ENCODE results near the gene CLCNKA. TPM values are rescaled to one million over a fixed set of nuclear protein-coding genes. Genes with fewer than 3 reads are reported as not detected.
"Not testable (repeated sequence)": the region's sequence is repeated elsewhere in the genome, so short reads cannot be mapped to it uniquely, and the experiment has no call there.

Gene CLCNKA
- total RNA-seq, 1 experiment from 2014 or later, result not detected

- no peak overlapping the region for H3K9ac ChIP-seq (ENCODE audit: low read length)
- no peaks in the 10 kb centered on the region for H3K9me2 ChIP-seq (replicated peaks; ENCODE audit: low read length)
- intact Hi-C loops (cut with micrococcal nuclease), result no loop called here
- no peaks in the 10 kb centered on the region for H3K27me3 ChIP-seq (ENCODE audit: low read length)
- BruUV-seq (replicated peaks), result no TSS peak
- no peak overlapping the region for H3K4me2 ChIP-seq (ENCODE audit: low read length)
- no peaks in the 10 kb centered on the region for H3K9me3 ChIP-seq (ENCODE audit: low read length)
- H3K36me3 ChIP-seq (ENCODE audit: low read depth, low read length), result no peaks in the 10 kb centered on the region
- no peak for DNase-seq
- H2AFZ ChIP-seq (ENCODE audit: low read length), result no peak overlapping the region
- H3K4me1 ChIP-seq (ENCODE audit: insufficient read depth, low read length), result no peaks in the 10 kb centered on the region
- H3K4me3 ChIP-seq (ENCODE audit: low read length), result no peak overlapping the region
- no peak overlapping the region for H3K27ac ChIP-seq (ENCODE audit: low read length)
- H4K20me1 ChIP-seq (ENCODE audit: low read length), result no peaks in the 10 kb centered on the region
- TF ChIP-seq CTCF (conservative IDR thresholded peaks at IDR 0.05; ENCODE audit: low read depth, low read length), result no peak
- POLR2A ChIA-PET (ENCODE audit: unreplicated experiment), result no interaction called here
- H3F3A ChIP-seq (ENCODE audit: low read length, unreplicated experiment), result no peaks in the 10 kb centered on the region
- H3K79me2 ChIP-seq (ENCODE audit: low read length), result no peaks in the 10 kb centered on the region
- CTCF ChIA-PET, result no interaction called here
- no peak for ATAC-seq
These were observed 20.3 kb downstream of the CLCNKA start for GRCh38 chr1:16042096-16042495.

GRCh38 chr1:16042654-16043053 lies 20.8 kb downstream of the CLCNKA start:
- H3K4me3 ChIP-seq (ENCODE audit: low read length); H3F3A ChIP-seq (ENCODE audit: low read length, unreplicated experiment); H3K79me2 ChIP-seq (ENCODE audit: low read length); H3K27ac ChIP-seq (ENCODE audit: low read length); H2AFZ ChIP-seq (ENCODE audit: low read length); H3K9me2 ChIP-seq (replicated peaks; ENCODE audit: low read length); CTCF ChIA-PET; BruUV-seq (replicated peaks); POLR2A ChIA-PET (ENCODE audit: unreplicated experiment); H3K4me1 ChIP-seq (ENCODE audit: insufficient read depth, low read length); H3K9me3 ChIP-seq (ENCODE audit: low read length); H3K9ac ChIP-seq (ENCODE audit: low read length); H3K4me2 ChIP-seq (ENCODE audit: low read length); H3K27me3 ChIP-seq (ENCODE audit: low read length); DNase-seq; H4K20me1 ChIP-seq (ENCODE audit: low read length); intact Hi-C loops (cut with micrococcal nuclease); H3K36me3 ChIP-seq (ENCODE audit: low read depth, low read length): not testable (repeated sequence)
- peak; percentile 11; the same call in 1 of the 2 replicates for ATAC-seq

GRCh38 chr1:16043521-16043920 lies 21.7 kb downstream of the CLCNKA start, which contains the start of gene CLCNKB:
Gene CLCNKB, plus strand, starts transcription at chr1:16043782. Its CDS starts 711 bp downstream, at chr1:16044493.
- H3K36me3 ChIP-seq (ENCODE audit: low read depth, low read length), result no peaks in the 10 kb centered on the region
- H3K27ac ChIP-seq (ENCODE audit: low read length), result no peak within 1 kb of the TSS
- no peak for TF ChIP-seq EZH2phosphoT487 (IDR thresholded peaks at IDR 0.05; ENCODE audit: borderline replicate concordance, low read length)
- no peak for TF ChIP-seq EZH2 (IDR thresholded peaks at IDR 0.05; ENCODE audit: low read length, unreplicated experiment)
- TF ChIP-seq CTCF (conservative IDR thresholded peaks at IDR 0.05; ENCODE audit: low read depth, low read length), result no peak
- ChIA-PET CTCF (interaction anchor here (0.5 kb wide), 1 partner anchor 17 kb away, joined by 3 read pairs; no protein-coding TSS in a partner anchor), POLR2A (ENCODE audit: unreplicated experiment) (interaction anchor here (0.7 kb wide), 1 partner anchor 10 kb away, joined by 4 read pairs; no protein-coding TSS in a partner anchor)
- DNase-seq (no peak), ATAC-seq (no peak)
- H4K20me1 ChIP-seq (ENCODE audit: low read length), result no peaks in the 10 kb centered on the region
- no peaks in the 10 kb centered on the region for H3F3A ChIP-seq (ENCODE audit: low read length, unreplicated experiment)
- no peak within 1 kb of the TSS for H2AFZ ChIP-seq (ENCODE audit: low read length)
- H3K9me3 ChIP-seq (ENCODE audit: low read length), result no peaks in the 10 kb centered on the region
- no peak within 1 kb of the TSS for H3K4me2 ChIP-seq (ENCODE audit: low read length)
- no peaks in the 10 kb centered on the region for H3K4me1 ChIP-seq (ENCODE audit: insufficient read depth, low read length)
- BruUV-seq (replicated peaks), result no TSS peak
- H3K27me3 ChIP-seq (ENCODE audit: low read length), result no peaks in the 10 kb centered on the region
- no peak within 1 kb of the TSS for H3K4me3 ChIP-seq (ENCODE audit: low read length)
- intact Hi-C loops (cut with micrococcal nuclease), result no loop called here
- H3K79me2 ChIP-seq (ENCODE audit: low read length), result no peaks in the 10 kb centered on the region
- no peak within 1 kb of the TSS for H3K9ac ChIP-seq (ENCODE audit: low read length)
- no peaks in the 10 kb centered on the region for H3K9me2 ChIP-seq (replicated peaks; ENCODE audit: low read length)

Measured in PC-3 (cell line).